ENCODE results near the gene DUSP5. TPM values are rescaled to one million over a fixed set of nuclear protein-coding genes. Genes with fewer than 3 reads are reported as not detected.

The DUSP5 gene
- total RNA-seq, 4 donors from 2014 or later: 3.8 to 25.7 (median 4.6) TPM

GRCh38 chr10:110502851-110503301 is 5.2 kb downstream of the DUSP5 start:
- TF ChIP-seq POLR2A (IDR thresholded peaks at IDR 0.05; ENCODE audit: low read depth) (no peak), POLR2AphosphoS5 (IDR thresholded peaks at IDR 0.05) (peak; percentile 48 to 68)
- peaks cover 76 to 83% (median 78%) of the 10 kb centered on the region in 4 donors for H3K4me1 ChIP-seq
- intact Hi-C loops (cut with DNase I): loop anchor here (5.0 kb wide), 1 partner anchor 196 kb away; no protein-coding TSS in a partner anchor

DNA sequence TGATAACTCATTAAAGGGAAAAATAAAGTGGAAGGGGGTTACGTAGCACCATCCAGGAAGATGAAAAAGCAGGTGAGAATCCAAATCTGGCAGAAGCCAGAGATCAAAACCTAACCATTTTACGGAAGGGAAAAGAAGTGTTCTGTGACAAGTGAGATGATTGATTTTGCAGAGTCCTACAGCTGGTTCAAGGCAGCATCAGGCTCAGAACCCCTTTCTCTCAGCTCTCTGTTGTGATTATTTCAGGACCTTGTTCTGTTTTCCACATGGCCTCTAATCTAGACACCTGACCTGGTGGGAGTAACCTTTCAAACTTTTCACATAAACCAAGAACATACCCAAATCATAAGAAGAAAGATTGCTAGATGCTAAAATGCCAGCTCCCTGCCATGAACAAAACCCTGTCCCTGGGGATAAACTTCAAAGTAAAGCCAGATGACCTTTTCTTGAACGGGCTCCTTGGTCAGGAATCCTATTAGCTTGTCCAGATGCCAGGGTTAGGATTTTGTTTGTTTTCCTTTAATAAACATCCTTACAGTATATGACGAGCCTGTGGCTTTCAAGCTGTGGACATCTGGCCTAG is 5.9 kb downstream of the DUSP5 start:
- Histone ChIP-seq H3K27ac (replicated peaks in 1 of 4) (peak overlapping the region; percentile 60 to 93 (median 85)), H3K4me1 (peaks cover 71 to 83% (median 77%) of the 10 kb centered on the region in 4 donors), H3K4me3 (peak overlapping the region in 3 of 4 donors; percentile 2 to 18 (median 2)), H3K36me3 (peaks cover 0 to 19% (median 8%) of the 10 kb centered on the region in 4 donors), H3K27me3 (no peaks in the 10 kb centered on the region), H3K9me3 (no peaks in the 10 kb centered on the region)
- intact Hi-C loops (cut with DNase I): loop anchor here (5.0 kb wide), 1 partner anchor 196 kb away; no protein-coding TSS in a partner anchor
- DNase-seq (ENCODE audit: extremely low spot score): no peak
- TF ChIP-seq POLR2A (IDR thresholded peaks at IDR 0.05; ENCODE audit: low read depth) (no peak), EP300 (IDR thresholded peaks at IDR 0.05) (no peak), POLR2AphosphoS5 (IDR thresholded peaks at IDR 0.05) (no peak)
- TF ChIP-seq, protein P1, sequence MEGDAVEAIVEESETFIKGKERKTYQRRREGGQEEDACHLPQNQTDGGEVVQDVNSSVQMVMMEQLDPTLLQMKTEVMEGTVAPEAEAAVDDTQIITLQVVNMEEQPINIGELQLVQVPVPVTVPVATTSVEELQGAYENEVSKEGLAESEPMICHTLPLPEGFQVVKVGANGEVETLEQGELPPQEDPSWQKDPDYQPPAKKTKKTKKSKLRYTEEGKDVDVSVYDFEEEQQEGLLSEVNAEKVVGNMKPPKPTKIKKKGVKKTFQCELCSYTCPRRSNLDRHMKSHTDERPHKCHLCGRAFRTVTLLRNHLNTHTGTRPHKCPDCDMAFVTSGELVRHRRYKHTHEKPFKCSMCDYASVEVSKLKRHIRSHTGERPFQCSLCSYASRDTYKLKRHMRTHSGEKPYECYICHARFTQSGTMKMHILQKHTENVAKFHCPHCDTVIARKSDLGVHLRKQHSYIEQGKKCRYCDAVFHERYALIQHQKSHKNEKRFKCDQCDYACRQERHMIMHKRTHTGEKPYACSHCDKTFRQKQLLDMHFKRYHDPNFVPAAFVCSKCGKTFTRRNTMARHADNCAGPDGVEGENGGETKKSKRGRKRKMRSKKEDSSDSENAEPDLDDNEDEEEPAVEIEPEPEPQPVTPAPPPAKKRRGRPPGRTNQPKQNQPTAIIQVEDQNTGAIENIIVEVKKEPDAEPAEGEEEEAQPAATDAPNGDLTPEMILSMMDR (IDR thresholded peaks at IDR 0.05): no peak
- 24% methylated on average over 4 of the region's 4 CpGs for WGBS

More at GRCh38 chr10:110502851-110503301, 5.2 kb downstream of the DUSP5 start:
- H3K27ac ChIP-seq (replicated peaks in 1 of 4): peak overlapping the region; percentile 60 to 93 (median 85)
- no peaks in the 10 kb centered on the region for H3K9me3 ChIP-seq
- H3K4me3 ChIP-seq: no peak overlapping the region
- no peaks in the 10 kb centered on the region for H3K27me3 ChIP-seq
- DNase-seq (ENCODE audit: extremely low spot score): no peak
- H3K36me3 ChIP-seq: peaks cover 0 to 12% (median 5%) of the 10 kb centered on the region in 4 donors
- WGBS: 4% methylated on average over 3 of the region's 3 CpGs

- Histone ChIP-seq H3K36me3 (peaks cover 0 to 19% (median 9%) of the 10 kb centered on the region in 4 donors), H3K9me3 (no peaks in the 10 kb centered on the region), H3K4me1 (peaks cover 65 to 86% (median 72%) of the 10 kb centered on the region in 4 donors), H3K27me3 (no peaks in the 10 kb centered on the region), H3K4me3 (peak overlapping the region in 3 of 4 donors; percentile 2 to 18 (median 2)), H3K27ac (replicated peaks in 1 of 4) (peak overlapping the region; percentile 60 to 93 (median 85))
- TF ChIP-seq POLR2AphosphoS5 (IDR thresholded peaks at IDR 0.05) (peak; percentile 43 to 46), EP300 (IDR thresholded peaks at IDR 0.05) (no peak)
- no peak for DNase-seq (ENCODE audit: extremely low spot score)
- intact Hi-C loops (cut with DNase I): loop anchor here (5.0 kb wide), 1 partner anchor 197 kb away; no protein-coding TSS in a partner anchor
- WGBS: 6% methylated on average over 4 of the region's 4 CpGs
Measured at GRCh38 chr10:110504111-110504735, 6.5 kb downstream of the DUSP5 start.

GRCh38 chr10:110505130-110505770 is 7.5 kb downstream of the DUSP5 start:
- intact Hi-C loops (cut with DNase I): no loop called here
- Histone ChIP-seq H3K4me3 (no peak overlapping the region), H3K36me3 (peaks cover 0 to 27% (median 16%) of the 10 kb centered on the region in 4 donors), H3K27me3 (no peaks in the 10 kb centered on the region), H3K4me1 (peaks cover 55 to 79% (median 63%) of the 10 kb centered on the region in 4 donors), H3K27ac (replicated peaks in 1 of 4) (peak overlapping the region; percentile 60 to 93 (median 85)), H3K9me3 (no peaks in the 10 kb centered on the region)
- 87% methylated on average over 6 of the region's 6 CpGs for WGBS
- TF ChIP-seq POLR2A (IDR thresholded peaks at IDR 0.05; ENCODE audit: low read depth) (no peak), POLR2AphosphoS5 (IDR thresholded peaks at IDR 0.05) (peak in 1 of 2 donors; percentile 15)
- no peak for DNase-seq (ENCODE audit: extremely low spot score)

DNA sequence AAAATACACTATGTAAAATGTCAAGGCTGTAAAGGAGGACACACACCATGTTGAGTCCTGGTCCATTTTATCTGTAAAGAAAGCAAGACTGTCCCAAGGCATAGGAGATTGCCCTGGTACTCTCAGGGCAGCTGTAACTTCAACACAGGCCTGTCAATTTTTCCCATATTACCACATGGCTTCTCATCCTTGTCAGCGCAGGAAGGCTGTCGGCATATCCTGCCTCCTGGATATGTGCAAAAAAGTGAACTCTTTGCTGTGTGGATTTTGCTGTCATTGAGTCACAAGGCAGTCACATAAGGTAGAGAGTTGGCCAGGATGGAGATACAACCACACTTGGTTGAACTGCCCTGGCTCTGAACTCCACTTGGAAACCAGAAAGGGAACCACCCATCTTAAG is 8.7 kb downstream of the DUSP5 start:
- peak overlapping the region in 3 of 4 donors; percentile 4 to 93 (median 12) for H3K27ac ChIP-seq (replicated peaks in 1 of 4)
- peaks cover 0 to 37% (median 24%) of the 10 kb centered on the region in 4 donors for H3K36me3 ChIP-seq
- intact Hi-C loops (cut with DNase I): no loop called here
- H3K4me3 ChIP-seq: no peak overlapping the region
- H3K9me3 ChIP-seq: no peaks in the 10 kb centered on the region
- no peak for DNase-seq (ENCODE audit: extremely low spot score)
- 87% methylated on average over 2 of the region's 2 CpGs for WGBS
- TF ChIP-seq POLR2A (IDR thresholded peaks at IDR 0.05; ENCODE audit: low read depth) (no peak), POLR2AphosphoS5 (IDR thresholded peaks at IDR 0.05) (no peak), EP300 (IDR thresholded peaks at IDR 0.05) (no peak)
- TF ChIP-seq, protein P1 (IDR thresholded peaks at IDR 0.05): no peak
- peaks cover 43 to 67% (median 51%) of the 10 kb centered on the region in 4 donors for H3K4me1 ChIP-seq
- no peaks in the 10 kb centered on the region for H3K27me3 ChIP-seq
